OCI-LY3 (cell line): ENCODE results near the gene CIB4.

Experiments
- CTCF ChIP-seq: fragments of 200-600, 300-600 bp; sonication (generic); IDR thresholded peaks from 2 replicates; pipeline ENCODE4 v1.5.1; 2014; ENCODE audit warnings: antibody characterized with exemption, low read length, low read depth
- EZH2phosphoT487 ChIP-seq: fragments of 200-600 bp; shearing (Covaris generic); IDR thresholded peaks from 2 replicates; pipeline ENCODE4 v1.6.1; 2018; ENCODE audit warnings: antibody characterized with exemption, mixed run types, low read depth

GRCh38 chr2:26609205-26609631 is 31.9 kb downstream of the CIB4 start:
- TF ChIP-seq CTCF: no peak
- no peak for TF ChIP-seq EZH2phosphoT487
